ENCODE results near the gene PXT1.
"Not testable (repeated sequence)": the region's sequence is repeated elsewhere in the genome, so short reads cannot be mapped to it uniquely, and the experiment has no call there.

The PXT1 gene

DNA sequence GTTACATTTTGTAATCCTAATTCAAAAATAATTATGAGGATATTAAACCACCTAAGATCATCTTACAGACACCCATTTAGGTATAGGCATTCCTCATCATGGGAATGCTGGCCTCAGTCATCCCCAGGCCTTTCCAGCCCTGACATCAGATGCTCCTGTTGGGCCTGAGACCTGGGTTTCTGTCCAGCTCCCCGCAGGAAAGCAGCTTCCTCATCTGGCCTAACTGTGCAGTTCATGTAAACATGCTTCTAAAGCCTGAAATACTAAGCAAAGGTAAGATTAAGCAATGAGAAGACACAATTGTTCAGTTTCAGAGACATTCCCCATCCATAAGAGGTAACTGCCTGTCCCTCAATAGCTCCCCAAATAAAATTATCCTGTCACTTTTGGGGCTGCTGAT lies 74.2 kb downstream of the PXT1 start:
- no peak for DNase-seq

- DNase-seq = no peak
Observed at GRCh38 chr6:36367743-36368142, 74.9 kb downstream of the PXT1 start.

DNA sequence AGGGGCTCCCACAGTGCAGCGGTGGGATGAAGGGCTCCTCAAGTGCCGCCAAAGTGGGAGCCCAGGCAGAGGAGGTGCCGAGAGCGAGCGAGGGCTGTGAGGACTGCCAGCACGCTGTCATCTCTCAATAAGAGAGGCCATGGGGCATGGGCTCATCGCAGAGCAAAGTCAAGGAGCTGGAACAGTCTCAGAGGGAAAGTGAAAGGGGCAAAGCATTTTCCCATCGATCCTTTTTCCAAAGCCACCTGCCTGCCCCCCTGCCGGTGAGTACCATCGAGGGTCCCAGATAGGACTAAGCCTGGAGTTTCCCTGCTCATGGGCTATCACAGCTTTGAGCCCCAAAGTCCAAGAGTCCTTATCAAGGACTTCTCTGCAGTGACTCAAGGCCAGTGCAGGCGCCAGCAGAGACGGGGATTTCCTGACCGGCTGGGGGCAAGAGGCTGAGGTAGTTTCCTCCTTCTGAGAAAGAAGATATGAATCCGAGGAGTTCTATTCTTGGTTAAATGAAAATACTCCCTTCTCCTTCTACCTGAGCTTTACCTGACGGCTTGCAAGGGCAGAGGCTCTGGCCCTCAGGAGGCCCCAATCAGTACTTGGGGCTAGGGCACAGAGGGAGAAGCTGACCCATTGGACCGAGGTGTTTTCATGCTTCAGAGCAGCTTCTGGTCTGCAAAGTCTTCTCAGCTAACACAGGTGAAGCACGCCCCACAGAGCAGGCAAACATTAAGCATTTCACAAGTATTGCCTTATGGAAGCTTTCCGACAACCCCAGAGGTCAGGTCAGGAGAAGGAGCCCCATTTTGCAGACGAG lies 77.8 kb downstream of the PXT1 start:
- peak; percentile 59 for DNase-seq

DNA sequence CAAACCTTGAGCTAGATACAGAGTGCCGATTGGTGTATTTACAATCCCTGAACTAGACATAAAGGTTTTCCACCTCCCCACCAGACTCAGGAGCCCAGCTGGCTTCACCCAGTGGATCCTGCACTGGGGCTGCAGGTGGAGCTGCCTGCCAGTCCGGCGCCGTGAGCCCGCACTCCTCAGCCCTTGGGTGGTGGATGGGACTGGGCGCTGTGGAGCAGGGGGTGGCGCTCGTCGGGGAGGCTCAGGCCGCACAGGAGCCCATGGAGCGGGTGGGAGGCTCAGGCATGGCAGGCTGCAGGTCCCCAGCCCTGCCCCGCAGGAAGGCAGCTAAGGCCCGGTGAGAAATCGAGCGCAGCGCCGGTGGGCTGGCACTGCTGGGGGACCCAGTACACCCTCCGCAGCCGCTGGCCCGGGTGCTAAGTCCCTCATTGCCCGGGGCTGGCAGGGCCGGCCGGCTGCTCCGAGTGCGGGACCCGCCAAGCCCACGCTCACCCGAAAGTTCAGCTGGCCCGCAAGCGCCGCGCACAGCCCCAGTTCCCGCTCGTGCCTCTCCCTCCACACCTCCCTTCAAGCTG lies 78.5 kb downstream of the PXT1 start:
- DNase-seq = not testable (repeated sequence)

DNA sequence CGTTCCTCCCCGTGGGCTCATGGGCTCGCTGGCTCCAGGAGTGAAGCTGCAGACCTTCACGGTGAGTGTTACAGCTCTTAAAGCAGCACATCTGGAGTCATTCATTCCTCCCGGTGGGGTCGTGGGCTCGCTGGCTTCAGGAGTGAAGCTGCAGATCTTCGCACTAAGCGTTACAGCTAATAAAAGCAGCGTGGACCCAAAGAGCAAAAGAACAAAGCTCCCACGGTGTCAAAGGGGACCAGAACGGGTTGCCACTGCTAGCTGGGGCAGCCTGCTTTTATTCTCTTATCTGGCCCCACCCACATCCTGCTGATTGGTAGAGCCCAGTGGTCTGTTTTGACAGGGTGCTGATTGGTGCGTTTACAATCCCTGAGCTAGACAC lies 79.3 kb downstream of the PXT1 start:
- not testable (repeated sequence) for DNase-seq

- peak; percentile 54 for DNase-seq
Observed at GRCh38 chr6:36362551-36363370, 79.9 kb downstream of the PXT1 start.

DNA sequence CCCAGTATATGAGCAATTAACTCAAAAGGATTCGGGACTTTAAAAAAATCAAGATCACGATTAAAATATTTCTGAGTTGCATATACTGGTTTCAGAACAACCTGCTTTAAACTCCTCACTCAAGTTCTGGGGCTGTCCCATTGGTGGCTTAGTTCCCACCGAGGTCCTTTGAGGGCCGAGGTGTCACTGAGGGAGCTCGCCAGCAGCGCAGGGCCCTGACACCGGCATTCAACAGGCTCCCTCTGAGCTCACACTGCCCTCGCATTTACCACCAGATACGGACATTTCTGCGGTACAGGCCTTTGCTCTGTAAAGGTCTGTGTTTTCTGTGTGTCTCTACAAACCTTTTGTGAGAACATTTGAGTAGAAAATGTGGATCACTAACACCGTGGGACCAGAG lies 81.6 kb downstream of the PXT1 start:
- DNase-seq = no peak

GRCh38 chr6:36360241-36361054 lies 82.2 kb downstream of the PXT1 start:
- peak; percentile 68 for DNase-seq

- no peak for DNase-seq
Observed at GRCh38 chr6:36358226-36358915, 84.3 kb downstream of the PXT1 start.

DNA sequence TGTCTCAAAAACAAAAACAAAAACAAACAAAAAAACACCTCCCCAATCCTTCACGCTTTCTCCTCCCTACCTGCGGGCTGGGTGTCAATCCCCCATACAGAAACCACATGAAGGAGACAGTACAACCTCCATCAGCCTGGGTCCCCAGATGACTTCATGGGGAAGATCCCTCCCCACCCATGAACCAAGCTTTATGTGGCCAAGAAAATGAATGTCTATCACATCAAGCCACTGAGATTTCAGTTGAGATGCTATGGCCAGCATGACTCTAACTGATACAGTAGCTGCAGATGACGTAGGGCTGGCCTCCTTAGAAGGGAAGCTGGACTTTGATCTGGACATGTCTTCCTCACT lies 84.8 kb downstream of the PXT1 start:
- no peak for DNase-seq

- peak; percentile 58 for DNase-seq
Observed at GRCh38 chr6:36355819-36356218, 86.8 kb downstream of the PXT1 start.

DNA sequence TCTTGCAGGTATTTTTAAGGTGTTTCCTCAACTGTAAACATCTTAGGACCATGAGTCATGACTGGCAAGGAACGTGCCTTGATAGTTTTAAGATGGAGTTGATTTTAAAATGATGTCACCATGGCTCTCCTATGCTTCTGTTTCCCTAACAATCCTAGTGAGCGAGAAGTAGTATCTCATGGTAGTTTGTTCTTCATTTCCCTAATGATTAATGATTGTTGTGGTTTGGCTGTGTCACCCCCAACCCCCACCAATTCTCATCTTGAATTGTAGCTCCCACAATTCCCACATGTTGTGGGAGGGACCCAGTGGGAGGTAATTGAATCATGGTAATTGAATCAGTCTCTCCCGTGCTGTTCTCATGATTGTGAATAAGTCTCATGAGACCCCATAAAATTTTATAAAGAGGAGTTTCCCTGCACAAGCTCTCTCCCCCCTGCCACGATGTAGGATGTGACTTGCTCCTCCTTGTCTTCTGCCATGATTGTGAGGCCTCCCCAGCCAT lies 89.2 kb downstream of the PXT1 start:
- DNase-seq = peak; percentile 61

- no peak for DNase-seq
Observed at GRCh38 chr6:36352477-36353157, 90.0 kb downstream of the PXT1 start.

- no peak for DNase-seq
Observed at GRCh38 chr6:36350681-36351571, 91.7 kb downstream of the PXT1 start.

GRCh38 chr6:36350082-36350481 lies 92.6 kb downstream of the PXT1 start:
- DNase-seq = no peak

DNA sequence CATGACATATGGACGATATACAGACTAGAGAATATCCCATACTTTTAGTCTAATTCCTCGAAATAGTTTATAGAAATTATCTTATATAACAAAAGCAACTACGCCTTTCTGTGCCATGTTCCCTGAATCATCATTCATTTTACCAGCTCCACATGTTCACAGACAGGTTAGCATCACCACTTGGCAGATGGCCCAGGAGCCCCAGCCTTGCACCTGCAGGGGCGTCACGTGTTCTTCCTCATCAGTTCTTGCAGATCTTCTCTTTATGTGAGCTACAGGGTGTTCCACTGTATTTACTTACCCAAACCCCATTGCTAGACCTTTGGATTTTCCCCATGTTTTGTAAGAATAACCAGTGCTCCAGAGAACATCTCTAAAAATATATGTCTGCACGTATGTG lies 93.4 kb downstream of the PXT1 start:
- no peak for DNase-seq

- no peak for DNase-seq
Observed at GRCh38 chr6:36347621-36348020, 95.0 kb downstream of the PXT1 start.

GRCh38 chr6:36346486-36347273 lies 96.0 kb downstream of the PXT1 start:
- DNase-seq = no peak

- no peak for DNase-seq
Observed at GRCh38 chr6:36345681-36346466, 96.8 kb downstream of the PXT1 start.
